Measurements from ENCODE around the gene ERMARD. TPM values are rescaled to one million over a fixed set of nuclear protein-coding genes. Genes with fewer than 3 reads are reported as not detected.
"Not testable (repeated sequence)": the region's sequence is repeated elsewhere in the genome, so short reads cannot be mapped to it uniquely, and the experiment has no call there.

Gene ERMARD
- total RNA-seq, 2 experiments from 2014 or later = 23.2 to 42.3 TPM

- intact Hi-C loops (cut with micrococcal nuclease; ENCODE audit: unreplicated experiment) = no loop called here
- DNase-seq (ENCODE audit: low spot score) = no peak
- Histone ChIP-seq H3K9me3 (ENCODE audit: low read length) (no peaks in the 10 kb centered on the region), H3K4me3 (ENCODE audit: low read depth, low read length, poor library complexity, severe bottlenecking) (no peak overlapping the region), H3K79me2 (ENCODE audit: insufficient read depth, low read depth, low read length) (no peaks in the 10 kb centered on the region), H3K36me3 (ENCODE audit: insufficient read depth, low read length) (peaks cover 90% of the 10 kb centered on the region), H2AFZ (ENCODE audit: low read length) (no peak overlapping the region), H4K20me1 (ENCODE audit: insufficient read depth, low read length) (no peaks in the 10 kb centered on the region), H3K4me1 (ENCODE audit: insufficient read depth, low read length, poor library complexity, severe bottlenecking) (no peaks in the 10 kb centered on the region), H3K9me2 (ENCODE audit: insufficient read depth, low read length) (no peaks in the 10 kb centered on the region), H3K27ac (ENCODE audit: low read depth, low read length, poor library complexity, severe bottlenecking) (no peak overlapping the region), H3K4me2 (ENCODE audit: low read length) (no peak overlapping the region)
- BruUV-seq (replicated peaks) = no TSS peak
- TF ChIP-seq, protein P1, sequence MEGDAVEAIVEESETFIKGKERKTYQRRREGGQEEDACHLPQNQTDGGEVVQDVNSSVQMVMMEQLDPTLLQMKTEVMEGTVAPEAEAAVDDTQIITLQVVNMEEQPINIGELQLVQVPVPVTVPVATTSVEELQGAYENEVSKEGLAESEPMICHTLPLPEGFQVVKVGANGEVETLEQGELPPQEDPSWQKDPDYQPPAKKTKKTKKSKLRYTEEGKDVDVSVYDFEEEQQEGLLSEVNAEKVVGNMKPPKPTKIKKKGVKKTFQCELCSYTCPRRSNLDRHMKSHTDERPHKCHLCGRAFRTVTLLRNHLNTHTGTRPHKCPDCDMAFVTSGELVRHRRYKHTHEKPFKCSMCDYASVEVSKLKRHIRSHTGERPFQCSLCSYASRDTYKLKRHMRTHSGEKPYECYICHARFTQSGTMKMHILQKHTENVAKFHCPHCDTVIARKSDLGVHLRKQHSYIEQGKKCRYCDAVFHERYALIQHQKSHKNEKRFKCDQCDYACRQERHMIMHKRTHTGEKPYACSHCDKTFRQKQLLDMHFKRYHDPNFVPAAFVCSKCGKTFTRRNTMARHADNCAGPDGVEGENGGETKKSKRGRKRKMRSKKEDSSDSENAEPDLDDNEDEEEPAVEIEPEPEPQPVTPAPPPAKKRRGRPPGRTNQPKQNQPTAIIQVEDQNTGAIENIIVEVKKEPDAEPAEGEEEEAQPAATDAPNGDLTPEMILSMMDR (conservative IDR thresholded peaks at IDR 0.05; ENCODE audit: low read length) = no peak
- TF ChIP-seq EZH2phosphoT487 (IDR thresholded peaks at IDR 0.05; ENCODE audit: borderline replicate concordance, low read depth, low read length) = no peak
- POLR2A ChIA-PET = interaction anchor here (0.7 to 0.8 kb wide), 2 partner anchors 61 to 802 kb away, joined by 3 to 5 read pairs; no protein-coding TSS in a partner anchor
- CTCF ChIA-PET (ENCODE audit: unreplicated experiment) = no interaction called here
Measured at GRCh38 chr6:169763881-169764280, 12.5 kb downstream of the ERMARD start.

GRCh38 chr6:169765789-169766188 lies 14.4 kb downstream of the ERMARD start:
- DNase-seq (ENCODE audit: low spot score); H3K4me2 ChIP-seq (ENCODE audit: low read length); H4K20me1 ChIP-seq (ENCODE audit: insufficient read depth, low read length); H2AFZ ChIP-seq (ENCODE audit: low read length); CTCF ChIA-PET (ENCODE audit: unreplicated experiment); H3K9me2 ChIP-seq (ENCODE audit: insufficient read depth, low read length); H3K4me1 ChIP-seq (ENCODE audit: insufficient read depth, low read length, poor library complexity, severe bottlenecking); intact Hi-C loops (cut with micrococcal nuclease; ENCODE audit: unreplicated experiment); H3K9me3 ChIP-seq (ENCODE audit: low read length); H3K27ac ChIP-seq (ENCODE audit: low read depth, low read length, poor library complexity, severe bottlenecking); H3K4me3 ChIP-seq (ENCODE audit: low read depth, low read length, poor library complexity, severe bottlenecking); BruUV-seq (replicated peaks); POLR2A ChIA-PET; H3K79me2 ChIP-seq (ENCODE audit: insufficient read depth, low read depth, low read length): not testable (repeated sequence)
- peaks cover 84% of the 10 kb centered on the region for H3K36me3 ChIP-seq (ENCODE audit: insufficient read depth, low read length)

GRCh38 chr6:169766232-169766631 lies 14.8 kb downstream of the ERMARD start:
- H3K36me3 ChIP-seq (ENCODE audit: insufficient read depth, low read length) = peaks cover 79% of the 10 kb centered on the region
- TF ChIP-seq, protein P1 (conservative IDR thresholded peaks at IDR 0.05; ENCODE audit: low read length) = no peak
- TF ChIP-seq EZH2phosphoT487 (IDR thresholded peaks at IDR 0.05; ENCODE audit: borderline replicate concordance, low read depth, low read length) = no peak
- no peak overlapping the region for H3K27ac ChIP-seq (ENCODE audit: low read depth, low read length, poor library complexity, severe bottlenecking)
- ChIA-PET POLR2A (interaction anchor here (0.9 kb wide), 2 partner anchors 39 to 766 kb away, joined by 3 read pairs; no protein-coding TSS in a partner anchor), CTCF (ENCODE audit: unreplicated experiment) (no interaction called here)
- no peak overlapping the region for H3K4me3 ChIP-seq (ENCODE audit: low read depth, low read length, poor library complexity, severe bottlenecking)
- H3K4me1 ChIP-seq (ENCODE audit: insufficient read depth, low read length, poor library complexity, severe bottlenecking) = no peaks in the 10 kb centered on the region
- no peaks in the 10 kb centered on the region for H3K79me2 ChIP-seq (ENCODE audit: insufficient read depth, low read depth, low read length)
- intact Hi-C loops (cut with micrococcal nuclease; ENCODE audit: unreplicated experiment) = no loop called here
- DNase-seq (ENCODE audit: low spot score) = no peak
- H4K20me1 ChIP-seq (ENCODE audit: insufficient read depth, low read length) = no peaks in the 10 kb centered on the region
- no peak overlapping the region for H2AFZ ChIP-seq (ENCODE audit: low read length)
- H3K4me2 ChIP-seq (ENCODE audit: low read length) = no peak overlapping the region
- no peaks in the 10 kb centered on the region for H3K9me2 ChIP-seq (ENCODE audit: insufficient read depth, low read length)
- no TSS peak for BruUV-seq (replicated peaks)
- H3K9me3 ChIP-seq (ENCODE audit: low read length) = no peaks in the 10 kb centered on the region
